ENCODE data around the gene CT47A1. TPM values are rescaled to one million over a fixed set of nuclear protein-coding genes. Genes with fewer than 3 reads are reported as not detected.

CT47A1 gene
- not detected in 2 replicates for total RNA-seq

GRCh38 chrX:120985660-120986059 is at the start of gene CT47A1:
Gene CT47A1, minus strand, starts transcription at chrX:120985760. Its CDS starts 231 bp downstream, at chrX:120985529.

GRCh38 chrX:120956500-120956899 is 29.1 kb downstream of the CT47A1 start, which contains the start of gene CT47A7:
Gene CT47A7, minus strand, starts transcription at chrX:120956600. Its CDS starts 255 bp downstream, at chrX:120956345.

Other genes starting within 250 kb of the CT47A1 start
- gene CT47B1, start 109.9 kb downstream of the CT47A1 start, total RNA-seq, result not detected in 2 replicates
- not detected in 2 replicates for gene CT47A11, start 48.6 kb downstream of the CT47A1 start, total RNA-seq
- gene CT47A10, start 43.7 kb downstream of the CT47A1 start, total RNA-seq, result not detected in 2 replicates
- not detected in 2 replicates for gene CT47A9, start 38.9 kb downstream of the CT47A1 start, total RNA-seq
- gene CT47A8, start 34.0 kb downstream of the CT47A1 start, total RNA-seq, result not detected in 2 replicates
- not detected in 2 replicates for gene CT47A7, start 29.2 kb downstream of the CT47A1 start, total RNA-seq
- not detected in 2 replicates for gene CT47A6, start 24.3 kb downstream of the CT47A1 start, total RNA-seq
- not detected in 2 replicates for gene CT47A5, start 19.4 kb downstream of the CT47A1 start, total RNA-seq
- not detected in 2 replicates for gene CT47A4, start 14.6 kb downstream of the CT47A1 start, total RNA-seq
- not detected in 2 replicates for gene CT47A3, start 9.7 kb downstream of the CT47A1 start, total RNA-seq
- gene CT47A2, start 4.8 kb downstream of the CT47A1 start, total RNA-seq, result not detected in 2 replicates
- gene GLUD2, start 61.9 kb upstream of the CT47A1 start, total RNA-seq, result 0.30 and 0.92 TPM in 2 replicates

Measured in smooth muscle cell of the umbilical artery (primary cell).